H1 (cell line): ENCODE results near the gene GPM6B. TPM values are rescaled to one million over a fixed set of nuclear protein-coding genes. Genes with fewer than 3 reads are reported as not detected.

Experiments
- KDM1A ChIP-seq: fragments of 200-600, 300-600 bp; sonication (generic); IDR thresholded peaks from 2 replicates; pipeline ENCODE4 v1.7.1; 2016; ENCODE audit warnings: mild to moderate bottlenecking, low read length, borderline replicate concordance
- polyA plus RNA-seq, 7 experiments: library from polyadenylated mRNA; depleted of rRNA in 3 of 7; stranded (reverse) in 5 of 7; unstranded in 2 of 7; fragments of >200 nt in 5 of 7; fragments of 200-250 nt in 2 of 7; gene quantifications; 1 replicate in 5 of 7; 2 replicates in 1 of 7; 4 replicates in 1 of 7; pipeline versions ENCODE4 v1.2.1 to v1.2.3, GENCODE V29; 2011 to 2013; ENCODE audit warnings: missing spikeins in 2 of 7, mixed read lengths in 2 of 7
- total RNA-seq: library from RNA; stranded (reverse); fragmentation: NEBNext Ultra II Directional; extraction: Animal tissue kit (Norgen Biotek cat#: 25700); gene quantifications from 2 replicates; pipeline ENCODE4 v1.2.1, GENCODE V29; 2021
- TF ChIP-seq, protein P1 (sequence below): fragments of 300-600 bp; sonication (generic); IDR thresholded peaks from 2 replicates; pipeline ENCODE4 v1.7.1; 2012; ENCODE audit warnings: low read length, moderate library complexity, mild to moderate bottlenecking, inconsistent platforms; ENCODE audit not compliant: insufficient replicate concordance

The GPM6B gene
- total and polyA plus RNA-seq, 2 of the 8 experiments (the other 6 are each of a cell fraction or from before 2014, with no cell fraction given), result 132 to 175 TPM

DNA sequence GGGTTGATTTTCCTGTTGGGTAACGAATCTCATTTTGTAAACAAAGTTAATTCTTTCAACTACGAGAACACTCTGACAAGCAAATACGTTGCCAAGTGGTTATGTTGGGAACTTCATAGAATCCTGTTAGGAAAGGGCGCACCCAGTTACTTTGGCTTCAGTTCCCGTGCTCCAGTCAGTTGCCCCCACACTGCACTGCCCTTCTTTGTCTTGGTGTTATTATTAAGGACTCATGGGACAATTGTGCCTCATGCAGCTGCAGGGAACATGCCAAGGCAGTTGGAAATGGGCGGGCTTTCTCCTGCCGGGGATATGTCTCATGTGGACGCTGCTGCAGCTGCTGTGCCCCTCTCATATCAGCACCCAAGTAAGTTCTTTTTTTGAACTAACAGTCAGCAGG lies 53.4 kb downstream of the GPM6B start (continued):
- TF ChIP-seq, protein P1, sequence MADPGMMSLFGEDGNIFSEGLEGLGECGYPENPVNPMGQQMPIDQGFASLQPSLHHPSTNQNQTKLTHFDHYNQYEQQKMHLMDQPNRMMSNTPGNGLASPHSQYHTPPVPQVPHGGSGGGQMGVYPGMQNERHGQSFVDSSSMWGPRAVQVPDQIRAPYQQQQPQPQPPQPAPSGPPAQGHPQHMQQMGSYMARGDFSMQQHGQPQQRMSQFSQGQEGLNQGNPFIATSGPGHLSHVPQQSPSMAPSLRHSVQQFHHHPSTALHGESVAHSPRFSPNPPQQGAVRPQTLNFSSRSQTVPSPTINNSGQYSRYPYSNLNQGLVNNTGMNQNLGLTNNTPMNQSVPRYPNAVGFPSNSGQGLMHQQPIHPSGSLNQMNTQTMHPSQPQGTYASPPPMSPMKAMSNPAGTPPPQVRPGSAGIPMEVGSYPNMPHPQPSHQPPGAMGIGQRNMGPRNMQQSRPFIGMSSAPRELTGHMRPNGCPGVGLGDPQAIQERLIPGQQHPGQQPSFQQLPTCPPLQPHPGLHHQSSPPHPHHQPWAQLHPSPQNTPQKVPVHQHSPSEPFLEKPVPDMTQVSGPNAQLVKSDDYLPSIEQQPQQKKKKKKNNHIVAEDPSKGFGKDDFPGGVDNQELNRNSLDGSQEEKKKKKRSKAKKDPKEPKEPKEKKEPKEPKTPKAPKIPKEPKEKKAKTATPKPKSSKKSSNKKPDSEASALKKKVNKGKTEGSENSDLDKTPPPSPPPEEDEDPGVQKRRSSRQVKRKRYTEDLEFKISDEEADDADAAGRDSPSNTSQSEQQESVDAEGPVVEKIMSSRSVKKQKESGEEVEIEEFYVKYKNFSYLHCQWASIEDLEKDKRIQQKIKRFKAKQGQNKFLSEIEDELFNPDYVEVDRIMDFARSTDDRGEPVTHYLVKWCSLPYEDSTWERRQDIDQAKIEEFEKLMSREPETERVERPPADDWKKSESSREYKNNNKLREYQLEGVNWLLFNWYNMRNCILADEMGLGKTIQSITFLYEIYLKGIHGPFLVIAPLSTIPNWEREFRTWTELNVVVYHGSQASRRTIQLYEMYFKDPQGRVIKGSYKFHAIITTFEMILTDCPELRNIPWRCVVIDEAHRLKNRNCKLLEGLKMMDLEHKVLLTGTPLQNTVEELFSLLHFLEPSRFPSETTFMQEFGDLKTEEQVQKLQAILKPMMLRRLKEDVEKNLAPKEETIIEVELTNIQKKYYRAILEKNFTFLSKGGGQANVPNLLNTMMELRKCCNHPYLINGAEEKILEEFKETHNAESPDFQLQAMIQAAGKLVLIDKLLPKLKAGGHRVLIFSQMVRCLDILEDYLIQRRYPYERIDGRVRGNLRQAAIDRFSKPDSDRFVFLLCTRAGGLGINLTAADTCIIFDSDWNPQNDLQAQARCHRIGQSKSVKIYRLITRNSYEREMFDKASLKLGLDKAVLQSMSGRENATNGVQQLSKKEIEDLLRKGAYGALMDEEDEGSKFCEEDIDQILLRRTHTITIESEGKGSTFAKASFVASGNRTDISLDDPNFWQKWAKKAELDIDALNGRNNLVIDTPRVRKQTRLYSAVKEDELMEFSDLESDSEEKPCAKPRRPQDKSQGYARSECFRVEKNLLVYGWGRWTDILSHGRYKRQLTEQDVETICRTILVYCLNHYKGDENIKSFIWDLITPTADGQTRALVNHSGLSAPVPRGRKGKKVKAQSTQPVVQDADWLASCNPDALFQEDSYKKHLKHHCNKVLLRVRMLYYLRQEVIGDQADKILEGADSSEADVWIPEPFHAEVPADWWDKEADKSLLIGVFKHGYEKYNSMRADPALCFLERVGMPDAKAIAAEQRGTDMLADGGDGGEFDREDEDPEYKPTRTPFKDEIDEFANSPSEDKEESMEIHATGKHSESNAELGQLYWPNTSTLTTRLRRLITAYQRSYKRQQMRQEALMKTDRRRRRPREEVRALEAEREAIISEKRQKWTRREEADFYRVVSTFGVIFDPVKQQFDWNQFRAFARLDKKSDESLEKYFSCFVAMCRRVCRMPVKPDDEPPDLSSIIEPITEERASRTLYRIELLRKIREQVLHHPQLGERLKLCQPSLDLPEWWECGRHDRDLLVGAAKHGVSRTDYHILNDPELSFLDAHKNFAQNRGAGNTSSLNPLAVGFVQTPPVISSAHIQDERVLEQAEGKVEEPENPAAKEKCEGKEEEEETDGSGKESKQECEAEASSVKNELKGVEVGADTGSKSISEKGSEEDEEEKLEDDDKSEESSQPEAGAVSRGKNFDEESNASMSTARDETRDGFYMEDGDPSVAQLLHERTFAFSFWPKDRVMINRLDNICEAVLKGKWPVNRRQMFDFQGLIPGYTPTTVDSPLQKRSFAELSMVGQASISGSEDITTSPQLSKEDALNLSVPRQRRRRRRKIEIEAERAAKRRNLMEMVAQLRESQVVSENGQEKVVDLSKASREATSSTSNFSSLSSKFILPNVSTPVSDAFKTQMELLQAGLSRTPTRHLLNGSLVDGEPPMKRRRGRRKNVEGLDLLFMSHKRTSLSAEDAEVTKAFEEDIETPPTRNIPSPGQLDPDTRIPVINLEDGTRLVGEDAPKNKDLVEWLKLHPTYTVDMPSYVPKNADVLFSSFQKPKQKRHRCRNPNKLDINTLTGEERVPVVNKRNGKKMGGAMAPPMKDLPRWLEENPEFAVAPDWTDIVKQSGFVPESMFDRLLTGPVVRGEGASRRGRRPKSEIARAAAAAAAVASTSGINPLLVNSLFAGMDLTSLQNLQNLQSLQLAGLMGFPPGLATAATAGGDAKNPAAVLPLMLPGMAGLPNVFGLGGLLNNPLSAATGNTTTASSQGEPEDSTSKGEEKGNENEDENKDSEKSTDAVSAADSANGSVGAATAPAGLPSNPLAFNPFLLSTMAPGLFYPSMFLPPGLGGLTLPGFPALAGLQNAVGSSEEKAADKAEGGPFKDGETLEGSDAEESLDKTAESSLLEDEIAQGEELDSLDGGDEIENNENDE, result no peak
- no peak for TF ChIP-seq KDM1A
